Stimulated activated CD8-positive, alpha-beta memory T cell treated with anti-CD3 and anti-CD28 coated beads, Interleukin-12 subunit alpha, Interleukin-12 subunit beta, amount 100 ng/mL, for 24 hours (primary cell): Measurements from ENCODE around the gene NINJ1.

Source experiments
- DNase-seq: peaks from one replicate; pipeline ENCODE4 v3.0.0-alpha.2; 2020; ENCODE audit errors: extremely low read depth

The NINJ1 gene

DNA sequence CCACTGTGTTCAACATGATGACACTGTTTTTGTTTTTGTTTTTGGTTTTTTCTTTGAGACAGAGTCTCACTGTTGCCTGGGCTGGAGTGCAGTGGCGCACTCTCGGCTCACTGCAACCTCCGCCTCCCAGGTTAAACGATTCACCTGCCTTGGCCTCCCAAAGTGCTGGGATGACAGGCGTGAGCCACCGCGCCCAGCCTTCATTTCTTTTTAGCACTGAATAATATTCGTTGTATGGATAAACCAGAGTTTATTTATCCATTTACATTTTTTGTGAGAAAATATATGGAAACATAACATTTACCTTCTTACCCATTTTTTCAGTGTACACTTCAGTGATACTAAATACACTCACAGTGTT, 33.8 kb downstream of the NINJ1 start:
- DNase-seq, result no peak

- DNase-seq, result no peak
These were observed 34.3 kb downstream of the NINJ1 start for GRCh38 chr9:93099551-93100275.

DNA sequence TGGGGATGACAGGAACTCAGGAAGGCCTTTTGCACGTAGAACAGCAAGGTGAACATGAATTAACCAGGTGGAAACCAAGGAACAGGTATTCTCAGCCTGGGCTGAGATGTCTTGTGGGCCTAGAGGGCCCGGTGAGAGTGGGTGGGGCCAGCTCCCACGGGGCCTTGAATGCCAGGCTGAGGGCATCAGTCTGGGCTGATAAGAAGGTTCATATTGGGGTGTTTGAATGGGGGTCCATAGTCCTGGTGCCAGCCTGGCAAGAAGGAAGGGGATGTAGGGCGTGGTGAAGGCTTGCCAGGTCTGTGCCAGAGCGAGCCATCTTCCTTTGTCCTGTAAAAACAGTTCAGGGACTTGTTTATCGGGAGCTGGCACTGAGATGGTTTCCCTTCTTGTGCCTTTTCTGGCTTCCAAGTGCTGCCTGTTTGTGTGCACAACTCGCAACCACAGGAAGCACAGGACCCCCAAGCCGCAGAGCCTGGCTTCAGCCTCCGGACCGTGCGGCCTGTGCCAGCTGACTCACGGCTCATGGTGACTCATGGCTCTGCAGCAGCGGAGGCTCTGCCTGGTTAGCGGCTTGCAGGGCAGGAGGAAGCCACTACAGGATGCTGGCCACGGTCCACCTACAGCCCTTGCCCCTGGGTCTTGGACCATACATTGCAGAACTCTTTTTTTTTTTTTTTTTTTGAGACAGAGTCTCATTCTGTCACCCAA, 35.7 kb downstream of the NINJ1 start:
- DNase-seq, result no peak

GRCh38 chr9:93097511-93098201, 36.4 kb downstream of the NINJ1 start:
- DNase-seq, result no peak

DNA sequence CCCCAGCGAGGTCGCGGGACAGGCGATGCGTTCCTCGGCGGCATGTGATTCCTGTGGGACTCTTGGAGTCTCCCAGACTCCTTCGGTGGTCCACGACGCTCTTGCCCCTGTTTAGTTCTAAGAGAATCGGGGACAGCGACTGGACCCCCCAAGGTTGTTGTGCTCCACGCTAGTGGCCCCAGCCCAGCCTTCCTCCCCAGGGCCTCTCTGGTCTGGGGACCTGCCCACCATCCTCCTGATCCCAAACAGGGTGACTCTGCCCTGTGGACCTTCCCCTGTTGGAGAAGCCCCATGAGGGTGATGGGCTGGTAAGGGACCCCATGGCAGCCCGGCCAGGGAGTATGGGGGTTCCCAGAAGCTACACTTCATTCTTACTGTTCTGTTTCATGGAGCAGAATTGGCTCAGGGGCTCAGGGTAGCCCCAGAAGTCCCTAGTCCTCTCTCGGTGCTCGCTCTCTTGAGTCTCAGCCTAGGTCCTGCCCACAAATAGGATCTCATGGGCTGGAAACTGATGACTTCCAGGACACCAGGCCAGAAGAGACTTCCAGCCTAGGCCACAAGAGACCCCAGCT, 37.2 kb downstream of the NINJ1 start:
- no peak for DNase-seq

GRCh38 chr9:93096131-93096802, 37.8 kb downstream of the NINJ1 start, which contains the start of gene CARD19:
TSS of gene CARD19 (plus strand) at chr9:93096217. CDS start at chr9:93096346, 129 bp downstream.
- DNase-seq, result no peak

GRCh38 chr9:93095205-93096130, 38.6 kb downstream of the NINJ1 start:
- DNase-seq, result peak; percentile 100

- no peak for DNase-seq
These were observed 39.3 kb downstream of the NINJ1 start for GRCh38 chr9:93094658-93095204.

DNA sequence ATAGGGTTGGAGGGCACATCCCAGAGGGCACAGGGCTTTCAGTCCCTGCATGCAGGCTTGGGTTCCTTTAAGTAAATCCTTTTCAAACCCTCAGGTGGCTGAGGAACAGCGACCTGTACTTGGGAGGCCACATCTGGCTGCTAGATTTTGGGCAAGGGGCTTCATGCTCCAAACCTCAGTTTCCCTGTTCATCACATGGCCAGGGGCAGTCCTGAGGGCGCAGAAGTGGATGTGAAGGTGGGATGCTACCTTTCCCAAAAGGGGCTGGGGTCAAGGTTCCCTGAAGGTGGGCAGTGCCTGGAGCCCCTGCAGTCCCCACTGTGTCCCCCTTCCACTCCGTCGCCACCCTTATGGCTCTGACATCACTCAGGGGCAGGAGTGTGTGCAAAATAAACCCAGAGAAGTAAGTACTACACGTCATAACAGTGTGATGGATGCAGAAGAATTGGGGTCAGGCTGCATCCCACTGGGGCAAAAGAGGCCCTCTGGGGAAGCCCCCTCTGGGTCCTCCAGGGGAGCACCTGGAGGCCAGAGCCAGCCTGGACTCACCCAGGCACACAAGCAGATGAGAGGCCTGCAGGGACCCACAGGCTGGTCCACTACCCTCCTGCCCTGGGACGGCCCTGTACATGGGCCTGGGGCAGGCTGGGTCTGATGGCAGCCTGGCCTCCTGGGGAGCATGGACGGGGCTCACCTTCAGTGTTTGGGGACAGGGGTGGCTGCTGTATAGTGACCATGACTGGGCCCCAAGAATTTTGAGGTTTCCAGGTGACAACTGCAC, 40.0 kb downstream of the NINJ1 start:
- DNase-seq, result no peak

DNA sequence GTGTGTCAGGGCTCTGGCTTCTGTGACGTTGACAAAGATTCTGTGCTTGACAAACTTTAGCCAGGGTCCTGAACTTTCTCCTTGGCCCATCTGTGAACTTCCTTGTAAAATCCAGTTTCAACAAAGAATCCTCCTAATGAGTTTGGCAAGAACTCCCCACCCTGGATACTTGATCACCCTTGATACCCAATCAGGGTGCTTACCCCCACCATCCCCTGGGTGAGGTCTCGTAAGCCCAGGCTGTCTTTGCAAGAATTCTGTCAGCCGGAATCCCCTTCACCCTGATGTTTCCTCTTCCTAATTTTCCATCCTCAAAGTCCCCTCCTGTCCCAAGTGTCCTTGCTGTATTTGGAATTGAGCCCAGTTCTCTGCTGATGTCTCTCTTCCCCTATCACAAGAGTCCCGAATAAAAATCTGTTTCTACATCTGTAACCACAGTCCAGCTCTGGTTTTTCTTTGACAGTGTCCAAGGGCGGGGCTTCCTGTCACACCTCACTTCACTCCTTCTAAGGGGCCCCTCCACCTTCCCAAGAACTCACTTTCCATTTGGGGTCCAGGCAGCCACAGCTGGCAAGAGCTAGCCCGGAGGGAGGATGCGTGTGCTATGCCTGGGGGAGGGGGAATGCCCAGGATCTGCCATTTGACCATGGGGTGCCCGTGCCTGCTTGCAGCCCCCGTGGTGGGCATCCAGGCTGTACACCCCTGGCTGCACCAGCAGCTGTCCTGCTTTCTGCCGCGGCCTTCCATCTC, 40.7 kb downstream of the NINJ1 start:
- no peak for DNase-seq

DNA sequence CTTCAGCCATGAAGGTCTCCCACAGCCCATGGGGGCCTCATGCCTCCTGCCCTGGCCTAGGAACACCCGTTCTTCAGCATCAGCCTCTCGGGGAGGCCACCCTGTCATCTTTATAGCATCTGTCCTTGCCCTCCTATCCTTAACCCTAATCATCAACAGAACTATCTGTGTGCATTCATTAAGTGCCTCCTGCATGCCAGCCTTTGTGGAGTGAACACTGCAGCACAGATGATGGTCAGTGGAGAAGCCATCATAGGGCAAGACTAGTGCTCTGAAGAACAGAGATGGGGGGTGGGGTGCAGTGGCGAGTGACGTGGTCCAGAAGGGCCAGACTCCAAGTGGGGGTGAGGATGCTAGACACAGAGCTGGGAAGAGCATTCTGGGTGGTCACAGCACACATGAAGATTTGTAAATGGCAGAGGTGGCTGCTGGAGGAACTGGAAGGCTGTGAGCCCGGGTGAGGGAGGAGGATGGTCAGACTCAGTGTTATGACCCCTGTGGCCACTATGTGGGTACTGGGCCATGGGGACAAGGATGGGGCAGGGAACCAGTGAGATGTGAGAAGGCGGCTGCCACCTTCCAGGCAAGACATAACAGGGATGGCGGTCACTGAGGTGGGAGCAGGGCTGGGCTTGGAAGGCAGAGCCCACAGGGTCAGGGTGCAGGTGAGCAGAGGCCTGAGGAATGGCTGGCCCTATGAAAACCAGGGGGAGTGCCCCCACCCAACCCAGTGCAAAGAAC, 41.6 kb downstream of the NINJ1 start:
- DNase-seq, result no peak

- peak; percentile 43 for DNase-seq
These were observed 42.5 kb downstream of the NINJ1 start for GRCh38 chr9:93091453-93092081.

DNA sequence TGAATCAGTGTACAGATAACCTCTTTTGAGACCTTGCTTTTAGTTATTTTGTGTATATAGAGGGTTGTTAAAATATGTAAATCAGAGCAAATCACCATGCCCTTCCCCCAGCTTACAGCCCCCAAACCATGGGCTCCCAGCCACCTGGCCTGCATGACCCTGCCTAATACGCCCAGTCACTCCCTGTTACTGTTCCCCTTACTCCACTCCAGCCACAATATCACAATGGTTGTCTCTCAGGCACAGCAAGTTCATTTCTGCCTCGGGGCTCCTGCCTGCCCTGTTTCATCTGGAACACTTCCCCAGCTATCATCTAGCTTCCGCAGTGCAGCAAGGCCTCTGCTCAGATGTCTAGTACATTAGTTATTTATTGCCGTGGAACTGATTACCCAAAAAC, 43.0 kb downstream of the NINJ1 start:
- DNase-seq, result no peak

- no peak for DNase-seq
These were observed 43.9 kb downstream of the NINJ1 start for GRCh38 chr9:93090091-93090655.

DNA sequence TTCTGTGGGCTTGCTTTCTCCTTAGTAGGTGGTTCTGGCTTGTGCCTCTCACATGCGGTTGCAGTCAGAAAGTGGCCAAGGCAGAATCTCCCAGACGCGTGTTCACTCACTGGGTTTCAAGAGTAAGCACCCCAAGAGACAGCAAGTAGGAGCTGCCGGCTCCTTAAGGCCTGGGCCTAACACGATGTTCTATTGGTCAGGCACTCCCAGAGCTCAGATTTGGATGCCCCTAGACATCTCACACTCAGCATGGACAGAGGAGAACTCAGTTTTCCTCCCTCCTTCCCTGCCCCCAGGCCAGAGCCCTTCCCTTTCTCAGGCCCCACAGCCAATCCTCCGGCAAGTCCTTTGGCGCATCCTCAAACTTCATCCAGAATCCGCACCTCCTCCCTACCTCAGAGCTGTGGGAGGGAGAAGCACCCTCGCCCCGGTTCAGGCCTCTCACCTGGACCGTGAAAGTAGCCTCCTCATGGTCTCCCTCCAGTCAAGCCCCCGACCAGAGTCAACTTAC, 44.5 kb downstream of the NINJ1 start:
- no peak for DNase-seq

GRCh38 chr9:93089024-93089423, 45.0 kb downstream of the NINJ1 start:
- no peak for DNase-seq

GRCh38 chr9:93088656-93089015, 45.4 kb downstream of the NINJ1 start:
- DNase-seq, result no peak
